ENCODE data around the gene CAPN12. TPM values are rescaled to one million over a fixed set of nuclear protein-coding genes. Genes with fewer than 3 reads are reported as not detected.

CAPN12 gene
- total and polyA plus RNA-seq, 10 of the 15 experiments (the other 5 are each of a cell fraction or from before 2014, with no cell fraction given) = 0.64 to 4.6 (median 2.0) TPM

- Histone ChIP-seq H3K36me3 (ENCODE audit: control insufficient read depth in 2 of 2, insufficient read depth in 2 of 2, low read length in 1 of 2) (peaks cover 15 to 46% of the 10 kb centered on the region in 2 experiments), H3K4me1 (ENCODE audit: control insufficient read depth, insufficient read depth, low read length) (no peaks in the 10 kb centered on the region), H3K9me3 (replicated peaks; ENCODE audit: control insufficient read depth, insufficient read depth, low read length) (no peaks in the 10 kb centered on the region), H3K4me2 (ENCODE audit: control insufficient read depth, insufficient read depth) (no peak overlapping the region), H3K79me2 (ENCODE audit: control insufficient read depth, insufficient read depth, low read length) (no peaks in the 10 kb centered on the region), H3K27me3 (replicated peaks in 1 of 2; ENCODE audit: control insufficient read depth in 2 of 2, insufficient read depth in 2 of 2, low read length in 1 of 2) (no peaks in the 10 kb centered on the region), H2AFZ (ENCODE audit: control insufficient read depth, low read depth, low read length) (no peak overlapping the region), H4K20me1 (ENCODE audit: control insufficient read depth, insufficient read depth) (no peaks in the 10 kb centered on the region), H3K27ac (ENCODE audit: control insufficient read depth, insufficient read depth) (no peak overlapping the region), H3K4me3 (no peak overlapping the region), H3K9ac (ENCODE audit: control insufficient read depth, insufficient read depth, low read length) (no peak overlapping the region)
- no TSS peak for BruUV-seq (replicated peaks)
- in situ Hi-C loops (cut with MboI) = no loop called here
- intact Hi-C loops (cut with micrococcal nuclease; ENCODE audit: unreplicated experiment) = no loop called here
- CTCF ChIA-PET = no interaction called here
- DNase-seq (ENCODE audit: low read depth, low spot score) = no peak
- 88% methylated on average over 14 of the region's 14 CpGs for WGBS (ENCODE audit: insufficient coverage, insufficient replicate concordance, low lambda C conversion rate, missing lambda C conversion rate)
- FAIRE-seq = no peak
- POLR2A ChIA-PET = no interaction called here
- SMC1A ChIA-PET (ENCODE audit: uncharacterized antibody, unreplicated experiment) = no interaction called here
- no peak for TF ChIP-seq CEBPB (IDR thresholded peaks at IDR 0.05; ENCODE audit: borderline replicate concordance in 1 of 2, low read depth in 2 of 2, low read length in 2 of 2)
- TF ChIP-seq RB1 (IDR thresholded peaks at IDR 0.05; ENCODE audit: borderline replicate concordance) = no peak
- no peak for TF ChIP-seq E2F8 (IDR thresholded peaks at IDR 0.05; ENCODE audit: low read depth, partially characterized antibody)
- no peak for TF ChIP-seq MAX (IDR thresholded peaks at IDR 0.05; ENCODE audit: low read depth, low read length)
- TF ChIP-seq IRF4 (IDR thresholded peaks at IDR 0.05; ENCODE audit: low read depth, low read length) = no peak
- TF ChIP-seq IRF5 (IDR thresholded peaks at IDR 0.05; ENCODE audit: borderline replicate concordance) = no peak
- TF ChIP-seq CREM (IDR thresholded peaks at IDR 0.05; ENCODE audit: low read depth) = no peak
- TF ChIP-seq TAF1 (IDR thresholded peaks at IDR 0.05; ENCODE audit: borderline replicate concordance, low read depth, low read length) = no peak
- TF ChIP-seq TARDBP (IDR thresholded peaks at IDR 0.05; ENCODE audit: borderline replicate concordance) = no peak
- TF ChIP-seq ZBTB33 (IDR thresholded peaks at IDR 0.05) = no peak
- no peak for TF ChIP-seq TCF7 (IDR thresholded peaks at IDR 0.05; ENCODE audit: borderline replicate concordance)
- TF ChIP-seq NFYA (IDR thresholded peaks at IDR 0.05; ENCODE audit: borderline replicate concordance, low read depth, low read length) = no peak
- no peak for TF ChIP-seq RCOR1 (conservative IDR thresholded peaks at IDR 0.05; ENCODE audit: low read depth, low read length)
- TF ChIP-seq TBL1XR1 (IDR thresholded peaks at IDR 0.05; ENCODE audit: low read depth, low read length) = no peak
- no peak for TF ChIP-seq NFXL1 (IDR thresholded peaks at IDR 0.05; ENCODE audit: borderline replicate concordance)
- TF ChIP-seq RFX5 (IDR thresholded peaks at IDR 0.05; ENCODE audit: low read depth, low read length) = no peak
- ATAC-seq = no peak
- RAD21 ChIA-PET (ENCODE audit: unreplicated experiment) = no interaction called here
Measured at GRCh38 chr19:38713865-38714264, 30.4 kb downstream of the CAPN12 start.

Data from GM12878 (cell line).